Glutamatergic neuron (in vitro differentiated cells): ENCODE results near the gene PDLIM4. TPM values are rescaled to one million over a fixed set of nuclear protein-coding genes. Genes with fewer than 3 reads are reported as not detected.

Experiments used
- DNase-seq: peaks from one replicate; pipeline ENCODE4 v3.0.0; 2022
- H3K27ac Mint-ChIP-seq: one replicate; pipeline ENCODE4 v1.8.0; 2020; ENCODE audit warnings: mild to moderate bottlenecking, mixed read lengths, inconsistent platforms; ENCODE audit not compliant: unreplicated experiment
- H3K27me3 Mint-ChIP-seq: one replicate; pipeline ENCODE4 v1.8.0; 2020; ENCODE audit warnings: mild to moderate bottlenecking, moderate library complexity, mixed read lengths, inconsistent platforms; ENCODE audit not compliant: unreplicated experiment
- H3K36me3 Mint-ChIP-seq: one replicate; pipeline ENCODE4 v1.8.0; 2020; ENCODE audit warnings: mild to moderate bottlenecking, mixed read lengths, inconsistent platforms; ENCODE audit not compliant: unreplicated experiment
- H3K4me1 Mint-ChIP-seq: one replicate; pipeline ENCODE4 v1.8.0; 2020; ENCODE audit warnings: mild to moderate bottlenecking, low read depth, mixed read lengths, inconsistent platforms; ENCODE audit not compliant: unreplicated experiment
- H3K4me3 Mint-ChIP-seq: one replicate; pipeline ENCODE4 v1.8.0; 2020; ENCODE audit warnings: mild to moderate bottlenecking, mixed read lengths, inconsistent platforms; ENCODE audit not compliant: unreplicated experiment
- H3K9me3 Mint-ChIP-seq: one replicate; pipeline ENCODE4 v1.8.0; 2020; ENCODE audit warnings: mild to moderate bottlenecking, moderate library complexity, mixed read lengths, inconsistent platforms; ENCODE audit not compliant: unreplicated experiment
- CTCF ChIP-seq: fragments of 200-600 bp; sonication (generic); IDR thresholded peaks from one replicate; pipeline ENCODE4 v1.5.0; 2021; ENCODE audit not compliant: partially characterized antibody, unreplicated experiment
- total RNA-seq: library from RNA; stranded (reverse); fragmentation: NEBNext Ultra II Directional; extraction: Animal tissue kit (Norgen Biotek cat#: 25700); gene quantifications from one replicate; pipeline ENCODE4 v1.2.1, GENCODE V29; 2021; ENCODE audit not compliant: unreplicated experiment

Gene PDLIM4
- total RNA-seq, 1 donor from 2014 or later: 81.6 TPM

- H3K27me3 Mint-ChIP-seq: peaks cover 2% of the 10 kb centered on the region
- peaks cover 2% of the 10 kb centered on the region for H3K9me3 Mint-ChIP-seq
- no peak for TF ChIP-seq CTCF
- DNase-seq: no peak
- H3K4me1 Mint-ChIP-seq: peaks cover 4% of the 10 kb centered on the region
- no peak overlapping the region for H3K27ac Mint-ChIP-seq
- H3K36me3 Mint-ChIP-seq: peaks cover 7% of the 10 kb centered on the region
- H3K4me3 Mint-ChIP-seq: no peak overlapping the region
Measured at GRCh38 chr5:132302413-132302812, 44.9 kb downstream of the PDLIM4 start.

GRCh38 chr5:132303589-132303988 lies 46.1 kb downstream of the PDLIM4 start:
- Mint-ChIP-seq H3K4me3 (no peak overlapping the region), H3K9me3 (peaks cover 2% of the 10 kb centered on the region), H3K27me3 (peaks cover 2% of the 10 kb centered on the region), H3K36me3 (peaks cover 7% of the 10 kb centered on the region), H3K4me1 (peaks cover 4% of the 10 kb centered on the region), H3K27ac (no peak overlapping the region)
- no peak for TF ChIP-seq CTCF
- DNase-seq: no peak

- Mint-ChIP-seq H3K4me1 (peaks cover 4% of the 10 kb centered on the region), H3K4me3 (no peak overlapping the region), H3K27ac (no peak overlapping the region), H3K27me3 (peaks cover 2% of the 10 kb centered on the region), H3K9me3 (peaks cover 2% of the 10 kb centered on the region), H3K36me3 (peaks cover 7% of the 10 kb centered on the region)
- TF ChIP-seq CTCF: no peak
- DNase-seq: no peak
Measured at GRCh38 chr5:132305420-132305819, 47.9 kb downstream of the PDLIM4 start.

GRCh38 chr5:132308701-132309100 lies 51.2 kb downstream of the PDLIM4 start:
- no peak for TF ChIP-seq CTCF
- Mint-ChIP-seq H3K4me3 (no peak overlapping the region), H3K36me3 (peaks cover 7% of the 10 kb centered on the region), H3K9me3 (peaks cover 2% of the 10 kb centered on the region), H3K27me3 (no peaks in the 10 kb centered on the region), H3K27ac (no peak overlapping the region), H3K4me1 (no peaks in the 10 kb centered on the region)
- DNase-seq: no peak

- H3K4me1 Mint-ChIP-seq: no peaks in the 10 kb centered on the region
- H3K27me3 Mint-ChIP-seq: no peaks in the 10 kb centered on the region
- TF ChIP-seq CTCF: no peak
- H3K36me3 Mint-ChIP-seq: peaks cover 7% of the 10 kb centered on the region
- H3K4me3 Mint-ChIP-seq: no peak overlapping the region
- no peak overlapping the region for H3K27ac Mint-ChIP-seq
- peaks cover 1% of the 10 kb centered on the region for H3K9me3 Mint-ChIP-seq
- DNase-seq: no peak
Measured at GRCh38 chr5:132309679-132310078, 52.2 kb downstream of the PDLIM4 start.
